ENCODE results near the gene MREG.

The MREG gene

GRCh38 chr2:216015722-216016464 lies 2.5 kb upstream of the MREG start:
- POLR2A ChIA-PET: no interaction called here
- H3K4me3 ChIP-seq (ENCODE audit: low read depth, low read length): no peak overlapping the region

GRCh38 chr2:216014986-216015385 lies 1.6 kb upstream of the MREG start:
- ChIA-PET CTCF (interaction anchor here (0.6 kb wide), 1 partner anchor 223 kb away, joined by 3 read pairs; no protein-coding TSS in a partner anchor), POLR2A (no interaction called here)
- no peaks in the 10 kb centered on the region; the same call in 1 of the 2 replicates for H3K4me1 ChIP-seq (ENCODE audit: control insufficient read depth, insufficient read depth, low read length)
- H3K9me3 ChIP-seq (ENCODE audit: control insufficient read depth, insufficient read depth, low read depth, low read length): no peaks in the 10 kb centered on the region
- no peak overlapping the region for H3K27ac ChIP-seq (ENCODE audit: extremely low read depth, low read depth, low read length)
- H3K4me3 ChIP-seq (ENCODE audit: low read depth, low read length): no peak overlapping the region
- TF ChIP-seq SP7 (tag by site-specific recombination; IDR thresholded peaks at IDR 0.05) (no peak), ZNF157 (tag by site-specific recombination; IDR thresholded peaks at IDR 0.05) (no peak), ZBTB7A (tag by site-specific recombination; IDR thresholded peaks at IDR 0.05; ENCODE audit: low read depth) (no peak), ZNF133 (tag by site-specific recombination; IDR thresholded peaks at IDR 0.05) (no peak), ZNF311 (tag by site-specific recombination; IDR thresholded peaks at IDR 0.05; ENCODE audit: borderline replicate concordance) (no peak), MZF1 (tag by site-specific recombination; IDR thresholded peaks at IDR 0.05; ENCODE audit: borderline replicate concordance) (no peak), ZNF221 (tag by site-specific recombination; IDR thresholded peaks at IDR 0.05; ENCODE audit: borderline replicate concordance) (no peak), ZFHX2 (tag by site-specific recombination; conservative IDR thresholded peaks at IDR 0.05) (no peak), ZNF266 (tag by site-specific recombination; IDR thresholded peaks at IDR 0.05; ENCODE audit: low read depth) (no peak), ZNF416 (tag by site-specific recombination; IDR thresholded peaks at IDR 0.05) (no peak), ZBTB8A (tag by site-specific recombination; IDR thresholded peaks at IDR 0.05) (no peak), SALL2 (tag by site-specific recombination; IDR thresholded peaks at IDR 0.05; ENCODE audit: borderline replicate concordance) (no peak), ZNF488 (tag by site-specific recombination; IDR thresholded peaks at IDR 0.05) (no peak), ZNF747 (tag by site-specific recombination; IDR thresholded peaks at IDR 0.05) (no peak)
- no peaks in the 10 kb centered on the region for H3K36me3 ChIP-seq (ENCODE audit: control insufficient read depth in 2 of 2, insufficient read depth in 1 of 2, low read length in 2 of 2)

More at GRCh38 chr2:216015722-216016464, 2.5 kb upstream of the MREG start:
- no peak for TF ChIP-seq ZNF174 (tag by site-specific recombination; IDR thresholded peaks at IDR 0.05)
- no peak for TF ChIP-seq YY2 (tag by site-specific recombination; IDR thresholded peaks at IDR 0.05)
- TF ChIP-seq ZNF677 (tag by site-specific recombination; IDR thresholded peaks at IDR 0.05): no peak
- no peak for TF ChIP-seq ZNF423 (tag by site-specific recombination; IDR thresholded peaks at IDR 0.05)
- TF ChIP-seq OVOL3 (tag by site-specific recombination; IDR thresholded peaks at IDR 0.05): no peak
- TF ChIP-seq PBX3 (CRISPR knock-in tag; IDR thresholded peaks at IDR 0.05): no peak
- H3K36me3 ChIP-seq (ENCODE audit: control insufficient read depth in 2 of 2, insufficient read depth in 1 of 2, low read length in 2 of 2): no peaks in the 10 kb centered on the region
- no peaks in the 10 kb centered on the region for H3K9me3 ChIP-seq (ENCODE audit: control insufficient read depth, insufficient read depth, low read depth, low read length)
- no peak overlapping the region for H3K27ac ChIP-seq (ENCODE audit: extremely low read depth, low read depth, low read length)
- H3K4me1 ChIP-seq (ENCODE audit: control insufficient read depth, insufficient read depth, low read length): no peaks in the 10 kb centered on the region; the same call in 1 of the 2 replicates
- CTCF ChIA-PET: interaction anchor here (0.6 to 1.1 kb wide), 2 partner anchors 118 to 126 kb away, joined by 3 to 5 read pairs; no protein-coding TSS in a partner anchor

GRCh38 chr2:216014006-216014405 lies 655 bp upstream of the MREG start:
- H3K9me3 ChIP-seq (ENCODE audit: control insufficient read depth, insufficient read depth, low read depth, low read length): no peaks in the 10 kb centered on the region
- no peaks in the 10 kb centered on the region; a peak in 1 of 3 replicates for H3K36me3 ChIP-seq (ENCODE audit: control insufficient read depth in 2 of 2, insufficient read depth in 1 of 2, low read length in 2 of 2)
- H3K4me3 ChIP-seq (ENCODE audit: low read depth, low read length): no peak overlapping the region
- no peak for TF ChIP-seq ZNF10 (tag by site-specific recombination; IDR thresholded peaks at IDR 0.05)
- no peak for TF ChIP-seq GLI4 (tag by site-specific recombination; IDR thresholded peaks at IDR 0.05)
- 0 out of 2 replicates have a peak, but pooled peaks have one; percentile 23 for TF ChIP-seq PRDM4 (tag by site-specific recombination; IDR thresholded peaks at IDR 0.05)
- H3K27ac ChIP-seq (ENCODE audit: extremely low read depth, low read depth, low read length): no peak overlapping the region
- POLR2A ChIA-PET: no interaction called here
- no peaks in the 10 kb centered on the region; the same call in 1 of the 2 replicates for H3K4me1 ChIP-seq (ENCODE audit: control insufficient read depth, insufficient read depth, low read length)
- CTCF ChIA-PET: interaction anchor here (0.8 to 1.2 kb wide), 3 partner anchors 8 to 12 kb away, joined by 4 to 7 read pairs (median 6); no protein-coding TSS in a partner anchor

All from HEK293 (cell line).